HCT116 (cell line): ENCODE results near the gene CARMIL1. TPM values are rescaled to one million over a fixed set of nuclear protein-coding genes. Genes with fewer than 3 reads are reported as not detected.

ENCODE experiments used
- ATAC-seq: fragments of 200-7000 bp; cut with Tn5 transposase; 2 replicates; pipeline ENCODE4 v1.9.1; 2020; ENCODE audit warnings: mild to moderate bottlenecking, moderate library complexity
- BruUV-seq: library from RNA; stranded (reverse); fragments of 400-500 nt; replicated peaks from 2 replicates; lab custom pipeline; 2021; lab: Mats Ljungman, UMichigan
- CTCF ChIA-PET: fragments of 300-600 bp; sonication (Branson Sonifier 250); formaldehyde crosslinking; loops from one replicate; lab custom pipeline; 2021; ENCODE audit warnings: antibody characterized with exemption; lab: Charles Lee
- POLR2A ChIA-PET: fragments of 300-600, 350-600 bp; sonication (Branson Sonifier 250); formaldehyde crosslinking; loops from one replicate; lab custom pipeline; 2021; ENCODE audit warnings: antibody characterized with exemption; lab: Charles Lee
- RAD21 ChIA-PET, 2 experiments: fragments of 300-600 bp; sonication (Branson Sonifier 250); formaldehyde crosslinking; loops; one replicate each; lab custom pipeline; 2023; ENCODE audit warnings: low total read pairs in 2 of 2; ENCODE audit not compliant: uncharacterized antibody in 2 of 2, unreplicated experiment in 2 of 2, low non-redundant PET in 1 of 2; lab: Charles Lee
- DNase-seq: peaks from one replicate; pipeline ENCODE4 v3.0.0-alpha.2; 2010; ENCODE audit warnings: low read depth, low spot score
- H2AFZ ChIP-seq: fragments of 200-600 bp; shearing (Covaris generic), sonication (generic); 2 replicates; pipeline ENCODE4 v1.6.1; 2017; ENCODE audit warnings: low read depth, mixed run types, mixed read lengths, antibody characterized with exemption, low read length; ENCODE audit not compliant: poor library complexity, severe bottlenecking
- H3K27ac ChIP-seq: 2 replicates; pipeline ENCODE4 v1.5.1; 2012; ENCODE audit warnings: low read depth, low read length
- H3K27me3 ChIP-seq: fragments of 200-600 bp; sonication (generic); 2 replicates; pipeline ENCODE4 v1.6.1; 2016; ENCODE audit warnings: mixed run types, low read length, mixed read lengths; ENCODE audit not compliant: insufficient read depth
- H3K36me3 ChIP-seq, 2 experiments: fragments of 200-500 bp in 1 of 2; fragments of 200-600 bp in 1 of 2; sonication (Bioruptor generic) in 1 of 2; sonication (generic) in 1 of 2; 2 replicates each; pipeline versions ENCODE4 v1.5.1 to v1.6.1; 2014 to 2016; ENCODE audit warnings: low read length in 2 of 2, inconsistent platforms in 1 of 2, mixed read lengths in 1 of 2, mixed run types in 1 of 2; ENCODE audit not compliant: insufficient read depth in 2 of 2, control insufficient read depth in 1 of 2
- H3K4me1 ChIP-seq, 2 experiments: fragments of 200-600 bp in 1 of 2; sonication (generic) in 1 of 2; 2 replicates each; pipeline versions ENCODE4 v1.5.1 to v1.6.1; 2012 to 2017; ENCODE audit warnings: low read length in 2 of 2, inconsistent platforms in 1 of 2, mild to moderate bottlenecking in 1 of 2, mixed read lengths in 1 of 2, mixed run types in 1 of 2, moderate library complexity in 1 of 2; ENCODE audit not compliant: insufficient read depth in 2 of 2, control insufficient read depth in 1 of 2
- H3K4me2 ChIP-seq: fragments of 200-600 bp; sonication (generic); 2 replicates; pipeline ENCODE4 v1.6.1; 2017; ENCODE audit warnings: mixed run types, low read length, mixed read lengths
- H3K4me3 ChIP-seq, 2 experiments: fragments of 200-600 bp in 1 of 2; sonication (generic) in 1 of 2; replicated peaks in 1 of 2; 2 replicates each; pipeline ENCODE4 v1.5.1; 2011 to 2016; ENCODE audit warnings: low read length in 2 of 2, control low read depth in 1 of 2, low read depth in 1 of 2, mild to moderate bottlenecking in 1 of 2, mixed read lengths in 1 of 2, mixed run types in 1 of 2
- H3K79me2 ChIP-seq: fragments of 200-600 bp; sonication (generic); 2 replicates; pipeline ENCODE4 v1.6.1; 2017; ENCODE audit warnings: mild to moderate bottlenecking, mixed run types, low read length, moderate library complexity, mixed read lengths; ENCODE audit not compliant: insufficient read depth
- H3K9ac ChIP-seq: fragments of 200-600 bp; sonication (generic); 2 replicates; pipeline ENCODE4 v1.6.1; 2016; ENCODE audit warnings: low read length, mixed read lengths
- H3K9me2 ChIP-seq: fragments of 200-600 bp; sonication (generic), shearing (Covaris generic); 2 replicates; pipeline ENCODE4 v1.6.1; 2017; ENCODE audit warnings: mixed run types, mild to moderate bottlenecking, moderate library complexity; ENCODE audit not compliant: insufficient read depth
- H3K9me3 ChIP-seq, 2 experiments: fragments of 200-500 bp in 1 of 2; fragments of 200-600 bp in 1 of 2; sonication (Bioruptor generic) in 1 of 2; sonication (generic) in 1 of 2; 2 replicates each; pipeline ENCODE4 v1.6.1; 2014 to 2017; ENCODE audit warnings: low read length in 2 of 2, mixed read lengths in 2 of 2, inconsistent platforms in 1 of 2, low read depth in 1 of 2, mild to moderate bottlenecking in 1 of 2, mixed run types in 1 of 2, moderate library complexity in 1 of 2; ENCODE audit not compliant: control insufficient read depth in 1 of 2, insufficient read depth in 1 of 2
- H4K20me1 ChIP-seq: fragments of 200-600 bp; sonication (generic), shearing (Covaris generic); 2 replicates; pipeline ENCODE4 v1.6.1; 2017; ENCODE audit warnings: mixed run types, mild to moderate bottlenecking, moderate library complexity; ENCODE audit not compliant: insufficient read depth
- ATF3 ChIP-seq: IDR thresholded peaks from 2 replicates; pipeline ENCODE4 v1.6.1; 2012
- CBX3 ChIP-seq: IDR thresholded peaks from 2 replicates; pipeline ENCODE4 v1.6.1; 2012; ENCODE audit warnings: low read depth
- CEBPB ChIP-seq: IDR thresholded peaks from 2 replicates; pipeline ENCODE4 v1.6.1; 2012; ENCODE audit warnings: low read depth
- CTCF ChIP-seq, 3 experiments: fragments of 200-600 bp in 1 of 3; sonication (generic) in 1 of 3; IDR thresholded peaks in 2 of 3; conservative IDR thresholded peaks in 1 of 3; 2 replicates each; pipeline ENCODE4 v1.5.1; 2012 to 2017; ENCODE audit warnings: low read depth in 2 of 3, low read length in 2 of 3, antibody characterized with exemption in 1 of 3, borderline replicate concordance in 1 of 3, control low read depth in 1 of 3, mild to moderate bottlenecking in 1 of 3, mixed read lengths in 1 of 3, mixed run types in 1 of 3, moderate library complexity in 1 of 3; ENCODE audit not compliant: insufficient read depth in 1 of 3
- EGR1 ChIP-seq: IDR thresholded peaks from 2 replicates; pipeline ENCODE4 v1.6.1; 2012; ENCODE audit warnings: low read depth
- EZH2 ChIP-seq: fragments of 200-600 bp; sonication (generic); IDR thresholded peaks from 2 replicates; pipeline ENCODE4 v1.6.1; 2017; ENCODE audit warnings: antibody characterized with exemption, mixed run types
- EZH2phosphoT487 ChIP-seq: fragments of 200-600 bp; IDR thresholded peaks from 2 replicates; pipeline ENCODE4 v1.6.1; 2018; ENCODE audit warnings: antibody characterized with exemption, borderline replicate concordance
- JUND ChIP-seq: IDR thresholded peaks from 2 replicates; pipeline ENCODE4 v1.6.1; 2012
- MAX ChIP-seq: IDR thresholded peaks from 2 replicates; pipeline ENCODE4 v1.6.1; 2012
- POLR2A ChIP-seq: IDR thresholded peaks from 2 replicates; pipeline ENCODE4 v1.7.0; 2011; ENCODE audit warnings: borderline replicate concordance; ENCODE audit not compliant: insufficient read depth, insufficient read length; ENCODE audit errors: extremely low read depth
- POLR2AphosphoS5 ChIP-seq: IDR thresholded peaks from 2 replicates; pipeline ENCODE4 v1.6.1; 2011; ENCODE audit warnings: mild to moderate bottlenecking, low read depth, low read length, moderate library complexity
- RAD21 ChIP-seq: IDR thresholded peaks from 2 replicates; pipeline ENCODE4 v1.6.1; 2012; ENCODE audit warnings: low read depth, mild to moderate bottlenecking
- REST ChIP-seq: IDR thresholded peaks from 2 replicates; pipeline ENCODE4 v1.6.1; 2012; ENCODE audit warnings: low read depth
- SP1 ChIP-seq: IDR thresholded peaks from 2 replicates; pipeline ENCODE4 v1.6.1; 2012; ENCODE audit warnings: low read depth
- SRF ChIP-seq: IDR thresholded peaks from 2 replicates; pipeline ENCODE4 v1.6.1; 2012; ENCODE audit warnings: low read depth
- TCF7L2 ChIP-seq: IDR thresholded peaks from 2 replicates; pipeline ENCODE4 v1.7.0; 2011; ENCODE audit warnings: borderline replicate concordance, inconsistent platforms; ENCODE audit not compliant: insufficient read depth, insufficient read length; ENCODE audit errors: extremely low read depth
- ZNF274 ChIP-seq: fragments of 200-500 bp; sonication (Bioruptor generic); IDR thresholded peaks from 2 replicates; pipeline ENCODE4 v1.6.1; 2014; ENCODE audit warnings: mild to moderate bottlenecking, low read depth, low read length, inconsistent platforms
- intact Hi-C: fragments of 100-400 bp; cut with micrococcal nuclease; formaldehyde crosslinking; loops from 2 replicates; pipeline ENCODE4 v1.10.0; 2022
- total RNA-seq: library from RNA; stranded (reverse); gene quantifications from one replicate; pipeline ENCODE4 v1.2.1, GENCODE V29; 2021; ENCODE audit not compliant: unreplicated experiment

CARMIL1 gene
- total RNA-seq, 1 experiment from 2014 or later, result 21.7 TPM

- H3K4me2 ChIP-seq, result no peak overlapping the region
- ATAC-seq (no peak), DNase-seq (no peak)
- no peaks in the 10 kb centered on the region for H4K20me1 ChIP-seq
- TF ChIP-seq RAD21 (no peak), EZH2 (no peak)
- H3K9me3 ChIP-seq, result no peaks in the 10 kb centered on the region
- H3K27me3 ChIP-seq, result no peaks in the 10 kb centered on the region
- H3K4me3 ChIP-seq, result no peak overlapping the region
- BruUV-seq, result no TSS peak
- H3K9ac ChIP-seq, result no peak overlapping the region
- peaks cover 13% of the 10 kb centered on the region; the same call in 1 of the 2 replicates for H3K79me2 ChIP-seq
- H3K9me2 ChIP-seq, result no peaks in the 10 kb centered on the region
- intact Hi-C loops, result no loop called here
- H3K4me1 ChIP-seq, result no peaks in the 10 kb centered on the region
- no peak overlapping the region for H3K27ac ChIP-seq
- H2AFZ ChIP-seq, result no peak overlapping the region
- RAD21 ChIA-PET, result no interaction called here
- H3K36me3 ChIP-seq, result no peaks in the 10 kb centered on the region
- POLR2A ChIA-PET, result no interaction called here
- CTCF ChIA-PET, result no interaction called here
These were observed 125.6 kb downstream of the CARMIL1 start for GRCh38 chr6:25404693-25405169.

GRCh38 chr6:25405442-25405841 lies 126.3 kb downstream of the CARMIL1 start:
- POLR2A ChIA-PET, result no interaction called here
- Histone ChIP-seq H3K36me3 (no peaks in the 10 kb centered on the region), H3K9ac (no peak overlapping the region), H3K9me3 (no peaks in the 10 kb centered on the region), H3K27me3 (no peaks in the 10 kb centered on the region), H2AFZ (no peak overlapping the region), H4K20me1 (no peaks in the 10 kb centered on the region), H3K4me3 (no peak overlapping the region), H3K9me2 (no peaks in the 10 kb centered on the region), H3K4me2 (no peak overlapping the region), H3K27ac (no peak overlapping the region), H3K79me2 (peaks cover 8% of the 10 kb centered on the region; the same call in 1 of the 2 replicates), H3K4me1 (no peaks in the 10 kb centered on the region)
- BruUV-seq, result no TSS peak
- RAD21 ChIA-PET, result no interaction called here
- ATAC-seq (no peak), DNase-seq (no peak)
- CTCF ChIA-PET, result no interaction called here
- intact Hi-C loops, result no loop called here
- TF ChIP-seq SRF (no peak), RAD21 (no peak), EZH2phosphoT487 (no peak), CBX3 (no peak), ATF3 (no peak), SP1 (no peak), JUND (no peak), MAX (no peak), ZNF274 (no peak), EGR1 (no peak), POLR2A (no peak), CTCF (IDR thresholded peaks at IDR 0.05 in 2 of 3, conservative IDR thresholded peaks at IDR 0.05 in 1 of 3; ENCODE audit: borderline replicate concordance in 1 of 3, insufficient read depth in 1 of 3, low read depth in 2 of 3, low read length in 2 of 3) (no peak), CEBPB (no peak), POLR2AphosphoS5 (no peak), TCF7L2 (no peak), REST (no peak)
